SK-N-DZ (cell line): Measurements from ENCODE around the gene RUNX1.

Experiments used
- DNase-seq: peaks from one replicate; pipeline ENCODE4 v3.0.0-alpha.2; 2015; ENCODE audit warnings: low spot score

RUNX1 gene

GRCh38 chr21:34946916-34947534, 102.1 kb downstream of the RUNX1 start:
- no peak for DNase-seq

GRCh38 chr21:34946385-34946840, 102.7 kb downstream of the RUNX1 start:
- no peak for DNase-seq

GRCh38 chr21:34945288-34945687, 103.8 kb downstream of the RUNX1 start:
- no peak for DNase-seq

- DNase-seq: no peak
Measured at GRCh38 chr21:34944015-34944755, 104.9 kb downstream of the RUNX1 start.

GRCh38 chr21:34942911-34943310, 106.2 kb downstream of the RUNX1 start:
- DNase-seq: no peak

- DNase-seq: no peak
Measured at GRCh38 chr21:34941162-34941561, 107.9 kb downstream of the RUNX1 start.

- no peak for DNase-seq
Measured at GRCh38 chr21:34939673-34940331, 109.3 kb downstream of the RUNX1 start.

GRCh38 chr21:34938089-34938764, 110.9 kb downstream of the RUNX1 start:
- no peak for DNase-seq

- DNase-seq: no peak
Measured at GRCh38 chr21:34936883-34937563, 112.1 kb downstream of the RUNX1 start.

GRCh38 chr21:34936371-34936789, 112.7 kb downstream of the RUNX1 start:
- no peak for DNase-seq

- DNase-seq: no peak
Measured at GRCh38 chr21:34935898-34936297, 113.2 kb downstream of the RUNX1 start.

GRCh38 chr21:34935452-34935851, 113.7 kb downstream of the RUNX1 start:
- DNase-seq: no peak

GRCh38 chr21:34934350-34934749, 114.8 kb downstream of the RUNX1 start:
- DNase-seq: no peak

- no peak for DNase-seq
Measured at GRCh38 chr21:34933609-34934335, 115.3 kb downstream of the RUNX1 start.

GRCh38 chr21:34932233-34932632, 116.9 kb downstream of the RUNX1 start:
- no peak for DNase-seq

GRCh38 chr21:34930971-34931370, 118.1 kb downstream of the RUNX1 start:
- no peak for DNase-seq

GRCh38 chr21:34928637-34929036, 120.5 kb downstream of the RUNX1 start:
- no peak for DNase-seq

- DNase-seq: no peak
Measured at GRCh38 chr21:34927992-34928391, 121.1 kb downstream of the RUNX1 start.

- DNase-seq: no peak
Measured at GRCh38 chr21:34926803-34927467, 122.2 kb downstream of the RUNX1 start.

GRCh38 chr21:34925597-34925996, 123.5 kb downstream of the RUNX1 start:
- no peak for DNase-seq
